GM19397 (cell line): Measurements from ENCODE around the gene KIF27.
A peak's percentile ranks its signal among the peaks of the same experiment; 100 is the strongest.
"Not testable (repeated sequence)": the region's sequence is repeated elsewhere in the genome, so short reads cannot be mapped to it uniquely, and the experiment has no call there.

Experiments used
- ATAC-seq: cut with Tn5 transposase; IDR thresholded peaks from one replicate; pipeline ENCODE4 v1.9.1; 2021; ENCODE audit warnings: mild to moderate bottlenecking, moderate library complexity; ENCODE audit not compliant: unreplicated experiment

KIF27 gene

GRCh38 chr9:83920927-83921707 lies at the start of gene KIF27:
Gene KIF27 (minus strand): TSS chr9:83921432. CDS start chr9:83915591, 5,841 bp downstream.
- peak; percentile 89 for ATAC-seq

- no peak for ATAC-seq
Measured at GRCh38 chr9:83969602-83970001, 48.4 kb upstream of the KIF27 start.

GRCh38 chr9:83967073-83967472 lies 45.8 kb upstream of the KIF27 start:
- ATAC-seq: no peak

GRCh38 chr9:83966209-83966582 lies 45.0 kb upstream of the KIF27 start:
- no peak for ATAC-seq

GRCh38 chr9:83965350-83966208 lies 44.3 kb upstream of the KIF27 start:
- ATAC-seq: no peak

GRCh38 chr9:83964973-83965349 lies 43.7 kb upstream of the KIF27 start:
- ATAC-seq: no peak

- ATAC-seq: no peak
Measured at GRCh38 chr9:83962165-83962564, 40.9 kb upstream of the KIF27 start.

GRCh38 chr9:83960991-83961390 lies 39.8 kb upstream of the KIF27 start:
- ATAC-seq: no peak

GRCh38 chr9:83959061-83959460 lies 37.8 kb upstream of the KIF27 start:
- no peak for ATAC-seq

- ATAC-seq: no peak
Measured at GRCh38 chr9:83957248-83957513, 35.9 kb upstream of the KIF27 start.

- ATAC-seq: peak; percentile 82
Measured at GRCh38 chr9:83956436-83957247, 35.4 kb upstream of the KIF27 start.

- peak; percentile 50 for ATAC-seq
Measured at GRCh38 chr9:83956086-83956435, 34.8 kb upstream of the KIF27 start.

- ATAC-seq: not testable (repeated sequence)
Measured at GRCh38 chr9:83948096-83948495, 26.9 kb upstream of the KIF27 start.

- no peak for ATAC-seq
Measured at GRCh38 chr9:83940590-83941303, 19.5 kb upstream of the KIF27 start.

GRCh38 chr9:83937861-83938455 lies 16.7 kb upstream of the KIF27 start:
- ATAC-seq: peak; percentile 65

- ATAC-seq: no peak
Measured at GRCh38 chr9:83936523-83936922, 15.3 kb upstream of the KIF27 start.

- no peak for ATAC-seq
Measured at GRCh38 chr9:83935276-83935935, 14.2 kb upstream of the KIF27 start.

GRCh38 chr9:83934569-83935275 lies 13.5 kb upstream of the KIF27 start:
- ATAC-seq: no peak

GRCh38 chr9:83933790-83934189 lies 12.6 kb upstream of the KIF27 start:
- no peak for ATAC-seq
